Caco-2 (cell line): ENCODE data around the gene ERBB3. TPM values are rescaled to one million over a fixed set of nuclear protein-coding genes. Genes with fewer than 3 reads are reported as not detected.

ENCODE experiments used
- BruUV-seq: library from RNA; stranded (reverse); fragments of 400-500 nt; replicated peaks from 2 replicates; lab custom pipeline; 2021; lab: Mats Ljungman, UMichigan
- CTCF ChIA-PET: fragments of 300-600 bp; sonication (Branson Sonifier 250); formaldehyde crosslinking; loops from one replicate; lab custom pipeline; 2022; ENCODE audit warnings: antibody characterized with exemption; lab: Charles Lee
- POLR2A ChIA-PET: fragments of 300-600 bp; sonication (Branson Sonifier 250); formaldehyde crosslinking; loops from one replicate; lab custom pipeline; 2022; ENCODE audit warnings: antibody characterized with exemption; lab: Charles Lee
- DNase-seq, 2 experiments: peaks; one replicate each; pipeline versions ENCODE4 v3.0.0 to v3.0.0-alpha.2; 2020 to 2022
- H3K27me3 ChIP-seq: replicated peaks from 2 replicates; pipeline ENCODE4 v1.6.0; 2011; ENCODE audit warnings: low read length; ENCODE audit not compliant: control insufficient read depth, insufficient read depth
- H3K36me3 ChIP-seq: 2 replicates; pipeline ENCODE4 v1.5.1; 2011; ENCODE audit warnings: low read length; ENCODE audit not compliant: control insufficient read depth, insufficient read depth
- H3K4me1 ChIP-seq: fragments of 250-450 bp; sonication (Bioruptor Pico); 2 replicates; pipeline ENCODE4 v1.5.1; 2020; ENCODE audit warnings: mild to moderate bottlenecking
- H3K4me3 ChIP-seq: 2 replicates; pipeline ENCODE4 v1.5.1; 2011; ENCODE audit warnings: low read depth, mild to moderate bottlenecking, control low read depth, low read length
- H3K9me3 ChIP-seq: fragments of 250-450 bp; sonication (Bioruptor Pico); 2 replicates; pipeline ENCODE4 v1.5.1; 2020; ENCODE audit warnings: mild to moderate bottlenecking, moderate library complexity
- H3K27ac Mint-ChIP-seq: one replicate; pipeline ENCODE4 v1.8.0; 2022; ENCODE audit warnings: mixed read lengths; ENCODE audit not compliant: unreplicated experiment
- H3K27me3 Mint-ChIP-seq: one replicate; pipeline ENCODE4 v1.8.0; 2022; ENCODE audit warnings: mixed read lengths; ENCODE audit not compliant: insufficient read depth, unreplicated experiment
- H3K36me3 Mint-ChIP-seq: one replicate; pipeline ENCODE4 v1.8.0; 2022; ENCODE audit warnings: mild to moderate bottlenecking, mixed read lengths; ENCODE audit not compliant: insufficient read depth, unreplicated experiment
- H3K4me1 Mint-ChIP-seq: one replicate; pipeline ENCODE4 v1.8.0; 2022; ENCODE audit warnings: low read depth, mixed read lengths; ENCODE audit not compliant: unreplicated experiment
- H3K4me3 Mint-ChIP-seq: one replicate; pipeline ENCODE4 v1.8.0; 2022; ENCODE audit warnings: mild to moderate bottlenecking, moderate library complexity, mixed read lengths; ENCODE audit not compliant: unreplicated experiment
- H3K9me3 Mint-ChIP-seq: one replicate; pipeline ENCODE4 v1.8.0; 2022; ENCODE audit warnings: mixed read lengths; ENCODE audit not compliant: unreplicated experiment
- CTCF ChIP-seq, 2 experiments: fragments of 200-600 bp in 1 of 2; IDR thresholded peaks; 1 replicate in 1 of 2; 2 replicates in 1 of 2; pipeline versions ENCODE4 v1.5.1 to v1.8.0; 2011 to 2022; ENCODE audit warnings: antibody characterized with exemption in 1 of 2, control low read depth in 1 of 2, inconsistent platforms in 1 of 2, low read depth in 1 of 2, low read length in 1 of 2, mild to moderate bottlenecking in 1 of 2, moderate library complexity in 1 of 2; ENCODE audit not compliant: insufficient read depth in 1 of 2, severe bottlenecking in 1 of 2, unreplicated experiment in 1 of 2
- intact Hi-C: fragments of 100-400 bp; cut with micrococcal nuclease; formaldehyde crosslinking; loops from one replicate; pipeline ENCODE4 v1.10.0; 2022; ENCODE audit not compliant: unreplicated experiment
- total RNA-seq: library from RNA; stranded (reverse); gene quantifications from 2 replicates; pipeline ENCODE4 v1.2.3, GENCODE V29; 2022

The ERBB3 gene
- total RNA-seq, 1 experiment from 2014 or later, result 109 TPM

GRCh38 chr12:56084958-56085543 is 5.1 kb downstream of the ERBB3 start:
- peaks cover 85% of the 10 kb centered on the region for H3K36me3 Mint-ChIP-seq
- CTCF ChIA-PET, result interaction anchor here (0.6 to 2.0 kb wide), 6 partner anchors 19 to 111 kb away, joined by 3 to 6 read pairs (median 4); partner anchors contain the start of genes PA2G4, RAB5B and SMARCC2
- H3K9me3 ChIP-seq, result no peaks in the 10 kb centered on the region

GRCh38 chr12:56086096-56086495 is 6.1 kb downstream of the ERBB3 start:
- CTCF ChIA-PET, result interaction anchor here (0.6 to 2.0 kb wide), 5 partner anchors 8 to 41 kb away, joined by 3 to 6 read pairs (median 4); partner anchors contain the start of gene PA2G4
- Mint-ChIP-seq H3K4me3 (peak overlapping the region; percentile 37), H3K4me1 (peaks cover 22% of the 10 kb centered on the region), H3K36me3 (peaks cover 83% of the 10 kb centered on the region), H3K27ac (peak overlapping the region; percentile 57), H3K27me3 (no peaks in the 10 kb centered on the region), H3K9me3 (no peaks in the 10 kb centered on the region)
- H3K27me3 ChIP-seq, result no peaks in the 10 kb centered on the region
- H3K4me1 ChIP-seq, result peaks cover 17% of the 10 kb centered on the region
- no peak for TF ChIP-seq CTCF (IDR thresholded peaks at IDR 0.05; ENCODE audit: insufficient read depth in 1 of 2, low read depth in 1 of 2, low read length in 1 of 2, severe bottlenecking in 1 of 2, unreplicated experiment in 1 of 2)
- no peak overlapping the region for H3K4me3 ChIP-seq
- H3K36me3 ChIP-seq, result peaks cover 19% of the 10 kb centered on the region
- peak; percentile 64 to 70 for DNase-seq
- POLR2A ChIA-PET, result interaction anchor here (0.6 to 0.7 kb wide), 2 partner anchors 1282 to 1391 kb away, joined by 3 to 4 read pairs; no protein-coding TSS in a partner anchor
- no peaks in the 10 kb centered on the region for H3K9me3 ChIP-seq
- BruUV-seq, result no TSS peak
- intact Hi-C loops, result no loop called here

More at GRCh38 chr12:56084958-56085543, 5.1 kb downstream of the ERBB3 start:
- H3K27ac Mint-ChIP-seq, result no peak overlapping the region
- intact Hi-C loops, result no loop called here
- H3K9me3 Mint-ChIP-seq, result no peaks in the 10 kb centered on the region
- Histone ChIP-seq H3K36me3 (peaks cover 19% of the 10 kb centered on the region), H3K4me3 (no peak overlapping the region), H3K27me3 (no peaks in the 10 kb centered on the region), H3K4me1 (peaks cover 20% of the 10 kb centered on the region)
- POLR2A ChIA-PET, result no interaction called here
- H3K4me1 Mint-ChIP-seq, result peaks cover 22% of the 10 kb centered on the region
- DNase-seq, result peak in 1 of 2 experiments; percentile 44
- H3K4me3 Mint-ChIP-seq, result no peak overlapping the region
- no TSS peak for BruUV-seq
- peak in 1 of 2 experiments; percentile 14 for TF ChIP-seq CTCF (IDR thresholded peaks at IDR 0.05; ENCODE audit: insufficient read depth in 1 of 2, low read depth in 1 of 2, low read length in 1 of 2, severe bottlenecking in 1 of 2, unreplicated experiment in 1 of 2)
- H3K27me3 Mint-ChIP-seq, result no peaks in the 10 kb centered on the region

- H3K36me3 Mint-ChIP-seq, result peaks cover 79% of the 10 kb centered on the region
- peaks cover 19% of the 10 kb centered on the region for H3K36me3 ChIP-seq
- no TSS peak for BruUV-seq
These were observed 6.6 kb downstream of the ERBB3 start for GRCh38 chr12:56086608-56087007.

More at GRCh38 chr12:56086608-56087007, 6.6 kb downstream of the ERBB3 start:
- Histone ChIP-seq H3K4me3 (no peak overlapping the region), H3K4me1 (peaks cover 12% of the 10 kb centered on the region), H3K27me3 (no peaks in the 10 kb centered on the region), H3K9me3 (no peaks in the 10 kb centered on the region)
- H3K4me1 Mint-ChIP-seq, result peaks cover 21% of the 10 kb centered on the region
- peak overlapping the region; percentile 37 for H3K4me3 Mint-ChIP-seq
- CTCF ChIA-PET, result interaction anchor here (0.6 to 2.0 kb wide), 3 partner anchors 9 to 39 kb away, joined by 3 to 6 read pairs (median 3); partner anchors contain the start of gene PA2G4
- POLR2A ChIA-PET, result interaction anchor here (0.6 to 0.7 kb wide), 2 partner anchors 1281 to 1390 kb away, joined by 3 to 4 read pairs; no protein-coding TSS in a partner anchor
- DNase-seq, result no peak
- no peak overlapping the region for H3K27ac Mint-ChIP-seq
- H3K9me3 Mint-ChIP-seq, result no peaks in the 10 kb centered on the region
- H3K27me3 Mint-ChIP-seq, result no peaks in the 10 kb centered on the region
- intact Hi-C loops, result no loop called here
- TF ChIP-seq CTCF (IDR thresholded peaks at IDR 0.05; ENCODE audit: insufficient read depth in 1 of 2, low read depth in 1 of 2, low read length in 1 of 2, severe bottlenecking in 1 of 2, unreplicated experiment in 1 of 2), result no peak
